A673 (cell line): Measurements from ENCODE around the gene TLE2.
"Not testable (repeated sequence)": the region's sequence is repeated elsewhere in the genome, so short reads cannot be mapped to it uniquely, and the experiment has no call there.

Experiments
- CTCF ChIP-seq: fragments of 300-800, 200-600 bp; sonication (generic); conservative IDR thresholded peaks from 2 replicates; pipeline ENCODE4 v1.5.1; 2017; ENCODE audit warnings: low read depth, mild to moderate bottlenecking, antibody characterized with exemption, low read length, moderate library complexity, mixed read lengths
- EZH2 ChIP-seq: fragments of 200-600 bp; sonication (generic); IDR thresholded peaks from 2 replicates; pipeline ENCODE4 v1.6.1; 2017; ENCODE audit warnings: borderline replicate concordance, low read depth, mild to moderate bottlenecking, mixed read lengths, antibody characterized with exemption, low read length; ENCODE audit not compliant: poor library complexity, severe bottlenecking

- TF ChIP-seq CTCF, EZH2: not testable (repeated sequence)
These were observed 36.7 kb downstream of the TLE2 start for GRCh38 chr19:2992333-2992732.
